NB4 (cell line): ENCODE results near the gene CDC14B.

Experiments
- MAX ChIP-seq: IDR thresholded peaks from 2 replicates; pipeline ENCODE4 v1.6.1; 2011; ENCODE audit warnings: low read depth, low read length
- MYC ChIP-seq: IDR thresholded peaks from 2 replicates; pipeline ENCODE4 v1.6.1; 2011; ENCODE audit warnings: low read depth, low read length
- POLR2A ChIP-seq: IDR thresholded peaks from 2 replicates; pipeline ENCODE4 v1.6.1; 2011; ENCODE audit warnings: mild to moderate bottlenecking; ENCODE audit not compliant: insufficient read length; ENCODE audit errors: extremely low read depth
- TF ChIP-seq, protein P1 (sequence below): IDR thresholded peaks from one replicate; pipeline ENCODE4 v1.5.1; 2012; ENCODE audit warnings: low read depth, low read length

DNA sequence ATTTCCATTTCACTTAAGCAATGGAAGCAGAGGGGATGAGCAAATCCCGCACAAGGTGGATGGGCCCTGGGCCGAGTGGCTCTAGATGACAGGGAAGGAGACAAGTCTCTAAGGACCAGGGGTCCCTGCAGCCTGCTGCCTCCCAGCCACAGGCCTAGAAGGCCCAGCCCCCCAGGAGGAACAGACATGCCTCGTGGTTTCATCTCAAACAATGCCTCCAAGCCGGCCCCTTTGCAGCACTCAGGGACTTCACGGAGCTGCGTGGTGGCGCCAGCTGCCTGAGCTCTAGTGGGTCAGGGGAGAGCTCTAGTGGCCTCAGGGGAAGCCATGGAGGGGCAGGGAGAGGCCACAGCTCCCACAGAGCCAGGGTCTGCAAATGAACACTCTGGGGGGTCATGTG lies 120.8 kb downstream of the CDC14B start:
- TF ChIP-seq MAX (no peak), POLR2A (no peak), MYC (no peak)
- TF ChIP-seq, protein P1, sequence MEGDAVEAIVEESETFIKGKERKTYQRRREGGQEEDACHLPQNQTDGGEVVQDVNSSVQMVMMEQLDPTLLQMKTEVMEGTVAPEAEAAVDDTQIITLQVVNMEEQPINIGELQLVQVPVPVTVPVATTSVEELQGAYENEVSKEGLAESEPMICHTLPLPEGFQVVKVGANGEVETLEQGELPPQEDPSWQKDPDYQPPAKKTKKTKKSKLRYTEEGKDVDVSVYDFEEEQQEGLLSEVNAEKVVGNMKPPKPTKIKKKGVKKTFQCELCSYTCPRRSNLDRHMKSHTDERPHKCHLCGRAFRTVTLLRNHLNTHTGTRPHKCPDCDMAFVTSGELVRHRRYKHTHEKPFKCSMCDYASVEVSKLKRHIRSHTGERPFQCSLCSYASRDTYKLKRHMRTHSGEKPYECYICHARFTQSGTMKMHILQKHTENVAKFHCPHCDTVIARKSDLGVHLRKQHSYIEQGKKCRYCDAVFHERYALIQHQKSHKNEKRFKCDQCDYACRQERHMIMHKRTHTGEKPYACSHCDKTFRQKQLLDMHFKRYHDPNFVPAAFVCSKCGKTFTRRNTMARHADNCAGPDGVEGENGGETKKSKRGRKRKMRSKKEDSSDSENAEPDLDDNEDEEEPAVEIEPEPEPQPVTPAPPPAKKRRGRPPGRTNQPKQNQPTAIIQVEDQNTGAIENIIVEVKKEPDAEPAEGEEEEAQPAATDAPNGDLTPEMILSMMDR = no peak
